GM19455 (cell line): ENCODE results near the gene EFNA4.

ENCODE experiments used
- ATAC-seq: cut with Tn5 transposase; IDR thresholded peaks from one replicate; pipeline ENCODE4 v1.9.1; 2021; ENCODE audit not compliant: unreplicated experiment

Gene EFNA4

GRCh38 chr1:155033524-155033923, 30.0 kb upstream of the EFNA4 start, which contains the start of the genes DCST1 and DCST2:
TSS of gene DCST1 (plus strand) at chr1:155033824. CDS start at chr1:155034037, 213 bp downstream.
TSS of gene DCST2 (minus strand) at chr1:155033781. CDS start at chr1:155033701, 80 bp downstream.
- no peak for ATAC-seq

- ATAC-seq = no peak
These were observed 29.0 kb upstream of the EFNA4 start for GRCh38 chr1:155034318-155035208.

GRCh38 chr1:155035936-155036335, 27.6 kb upstream of the EFNA4 start:
- no peak for ATAC-seq

- ATAC-seq = no peak
These were observed 26.5 kb upstream of the EFNA4 start for GRCh38 chr1:155037043-155037442.

- no peak for ATAC-seq
These were observed 25.6 kb upstream of the EFNA4 start for GRCh38 chr1:155037851-155038441.

GRCh38 chr1:155038602-155039307, 24.8 kb upstream of the EFNA4 start:
- ATAC-seq = no peak

- no peak for ATAC-seq
These were observed 24.3 kb upstream of the EFNA4 start for GRCh38 chr1:155039308-155039669.

GRCh38 chr1:155040358-155041093, 23.0 kb upstream of the EFNA4 start:
- no peak for ATAC-seq

- no peak for ATAC-seq
These were observed 20.8 kb upstream of the EFNA4 start for GRCh38 chr1:155042789-155043188.

GRCh38 chr1:155043301-155043702, 20.2 kb upstream of the EFNA4 start:
- ATAC-seq = no peak

GRCh38 chr1:155043793-155044192, 19.7 kb upstream of the EFNA4 start:
- ATAC-seq = no peak

GRCh38 chr1:155044365-155044764, 19.2 kb upstream of the EFNA4 start:
- no peak for ATAC-seq

- ATAC-seq = no peak
These were observed 18.5 kb upstream of the EFNA4 start for GRCh38 chr1:155044812-155045657.

- ATAC-seq = no peak
These were observed 14.8 kb upstream of the EFNA4 start for GRCh38 chr1:155048449-155049334.

GRCh38 chr1:155049651-155050559, 13.6 kb upstream of the EFNA4 start:
- no peak for ATAC-seq

- ATAC-seq = peak; percentile 61
These were observed 12.8 kb upstream of the EFNA4 start, which contains the start of gene ADAM15 for GRCh38 chr1:155050560-155051341. TSS of gene ADAM15 (plus strand) at chr1:155051316. CDS start at chr1:155051387, 71 bp downstream.

GRCh38 chr1:155051342-155051776, 12.2 kb upstream of the EFNA4 start:
- ATAC-seq = no peak
